Mucosa of stomach (tissue), 1 donor: ENCODE results near the gene TUBB1.

ENCODE experiments used
- H3K27me3 ChIP-seq: one replicate; pipeline ENCODE4 v1.7.0; 2013; ENCODE audit warnings: mild to moderate bottlenecking, low read length; ENCODE audit not compliant: control insufficient read depth, insufficient read depth
- H3K36me3 ChIP-seq: one replicate; pipeline ENCODE4 v1.7.0; 2013; ENCODE audit warnings: low read length; ENCODE audit not compliant: control insufficient read depth, insufficient read depth
- H3K4me1 ChIP-seq: one replicate; pipeline ENCODE4 v1.7.0; 2013; ENCODE audit warnings: mild to moderate bottlenecking, low read length; ENCODE audit not compliant: control insufficient read depth, insufficient read depth
- H3K4me3 ChIP-seq: one replicate; pipeline ENCODE4 v1.7.0; 2013; ENCODE audit warnings: low read length
- H3K9ac ChIP-seq: one replicate; pipeline ENCODE4 v1.7.0; 2013; ENCODE audit warnings: mild to moderate bottlenecking, low read length, moderate library complexity
- H3K9me3 ChIP-seq: one replicate; pipeline ENCODE4 v1.7.0; 2013; ENCODE audit warnings: mild to moderate bottlenecking, low read length, moderate library complexity; ENCODE audit not compliant: control insufficient read depth
- donor health status: Pancreatic carcinoma.

Gene TUBB1

GRCh38 chr20:59020938-59021551 lies 1.8 kb downstream of the TUBB1 start:
- H3K27me3 ChIP-seq = no peaks in the 10 kb centered on the region
- H3K9ac ChIP-seq = no peak overlapping the region
- H3K9me3 ChIP-seq = no peaks in the 10 kb centered on the region

DNA sequence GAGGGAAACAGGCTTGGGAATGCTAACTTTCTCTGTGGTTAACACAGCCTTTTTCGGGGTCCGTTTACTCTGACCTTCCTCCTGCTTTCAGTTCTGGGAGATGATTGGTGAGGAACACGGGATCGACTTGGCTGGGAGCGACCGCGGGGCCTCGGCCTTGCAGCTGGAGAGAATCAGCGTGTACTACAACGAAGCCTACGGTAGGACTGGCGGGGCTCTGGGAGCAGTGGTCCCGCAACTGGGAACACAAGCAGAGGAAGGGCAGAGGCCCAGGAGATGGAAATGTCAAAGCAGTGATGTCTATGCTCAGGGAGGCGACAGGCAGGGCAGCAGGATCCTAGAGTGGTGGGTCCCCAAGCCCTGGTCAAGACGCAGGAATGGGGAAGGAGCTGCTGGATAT lies 3.5 kb downstream of the TUBB1 start:
- Histone ChIP-seq H3K9ac (no peak overlapping the region), H3K4me1 (no peaks in the 10 kb centered on the region), H3K4me3 (no peak overlapping the region), H3K36me3 (no peaks in the 10 kb centered on the region), H3K27me3 (no peaks in the 10 kb centered on the region), H3K9me3 (no peaks in the 10 kb centered on the region)

More at GRCh38 chr20:59020938-59021551, 1.8 kb downstream of the TUBB1 start:
- no peaks in the 10 kb centered on the region for H3K4me1 ChIP-seq
- H3K4me3 ChIP-seq = no peak overlapping the region
- H3K36me3 ChIP-seq = no peaks in the 10 kb centered on the region

- Histone ChIP-seq H3K9ac (no peak overlapping the region), H3K9me3 (no peaks in the 10 kb centered on the region), H3K27me3 (no peaks in the 10 kb centered on the region), H3K36me3 (no peaks in the 10 kb centered on the region), H3K4me1 (no peaks in the 10 kb centered on the region), H3K4me3 (no peak overlapping the region)
Observed at GRCh38 chr20:59023616-59024015, 4.4 kb downstream of the TUBB1 start.

- Histone ChIP-seq H3K9me3 (no peaks in the 10 kb centered on the region), H3K27me3 (no peaks in the 10 kb centered on the region), H3K4me3 (no peak overlapping the region), H3K36me3 (no peaks in the 10 kb centered on the region), H3K4me1 (peaks cover 3% of the 10 kb centered on the region), H3K9ac (no peak overlapping the region)
Observed at GRCh38 chr20:59024111-59024530, 4.9 kb downstream of the TUBB1 start.

GRCh38 chr20:59025086-59025485 lies 5.9 kb downstream of the TUBB1 start:
- no peak overlapping the region for H3K9ac ChIP-seq
- no peak overlapping the region for H3K4me3 ChIP-seq
- no peaks in the 10 kb centered on the region for H3K36me3 ChIP-seq
- peaks cover 10% of the 10 kb centered on the region for H3K4me1 ChIP-seq
- H3K27me3 ChIP-seq = no peaks in the 10 kb centered on the region
- H3K9me3 ChIP-seq = no peaks in the 10 kb centered on the region

- H3K9ac ChIP-seq = no peak overlapping the region
- H3K9me3 ChIP-seq = no peaks in the 10 kb centered on the region
- H3K27me3 ChIP-seq = no peaks in the 10 kb centered on the region
- no peak overlapping the region for H3K4me3 ChIP-seq
- no peaks in the 10 kb centered on the region for H3K36me3 ChIP-seq
- H3K4me1 ChIP-seq = peaks cover 10% of the 10 kb centered on the region
Observed at GRCh38 chr20:59025511-59025910, 6.3 kb downstream of the TUBB1 start.

- Histone ChIP-seq H3K9me3 (no peaks in the 10 kb centered on the region), H3K4me3 (no peak overlapping the region), H3K4me1 (peaks cover 20% of the 10 kb centered on the region), H3K27me3 (no peaks in the 10 kb centered on the region), H3K9ac (no peak overlapping the region), H3K36me3 (no peaks in the 10 kb centered on the region)
Observed at GRCh38 chr20:59026904-59027740, 7.9 kb downstream of the TUBB1 start.

DNA sequence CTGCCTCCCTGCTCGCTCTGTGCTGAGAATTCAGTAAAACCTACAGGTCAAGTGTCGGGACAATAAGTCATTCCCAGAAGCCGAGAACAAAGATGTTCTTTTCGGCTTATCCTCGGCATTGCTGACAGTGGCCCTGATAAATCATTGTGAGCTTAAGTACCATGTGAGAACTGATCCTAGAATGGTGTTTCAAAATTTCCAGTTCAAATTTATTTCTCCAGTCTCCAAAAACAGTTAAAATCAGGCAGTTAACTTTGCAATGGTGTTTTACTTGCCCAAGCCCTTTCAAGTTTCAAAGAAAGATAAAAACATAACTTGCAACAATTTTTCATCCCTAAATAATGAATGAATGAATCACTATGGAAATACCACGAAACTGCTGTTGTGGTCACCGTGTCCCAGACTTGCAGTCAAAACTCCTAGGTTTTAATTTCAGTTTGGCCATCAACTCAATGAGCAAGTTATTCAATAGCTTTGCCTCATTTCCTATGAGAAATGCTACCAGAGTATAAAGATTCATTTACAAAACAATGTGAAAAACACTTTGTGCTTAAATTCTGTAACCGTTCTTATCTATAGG lies 8.6 kb downstream of the TUBB1 start:
- Histone ChIP-seq H3K36me3 (no peaks in the 10 kb centered on the region), H3K4me3 (no peak overlapping the region), H3K9me3 (no peaks in the 10 kb centered on the region), H3K4me1 (peaks cover 22% of the 10 kb centered on the region), H3K9ac (no peak overlapping the region), H3K27me3 (no peaks in the 10 kb centered on the region)

GRCh38 chr20:59028812-59029211 lies 9.6 kb downstream of the TUBB1 start:
- Histone ChIP-seq H3K36me3 (no peaks in the 10 kb centered on the region), H3K4me3 (no peak overlapping the region), H3K4me1 (peaks cover 25% of the 10 kb centered on the region), H3K27me3 (no peaks in the 10 kb centered on the region), H3K9me3 (no peaks in the 10 kb centered on the region), H3K9ac (peak overlapping the region; percentile 19)

GRCh38 chr20:59030911-59031563 lies 11.8 kb downstream of the TUBB1 start:
- H3K4me1 ChIP-seq = peaks cover 32% of the 10 kb centered on the region
- peak overlapping the region; percentile 78 for H3K9ac ChIP-seq
- H3K36me3 ChIP-seq = peaks cover 10% of the 10 kb centered on the region
- peak overlapping the region; percentile 85 for H3K4me3 ChIP-seq
- H3K9me3 ChIP-seq = no peaks in the 10 kb centered on the region
- H3K27me3 ChIP-seq = no peaks in the 10 kb centered on the region

GRCh38 chr20:59031564-59032022 lies 12.4 kb downstream of the TUBB1 start:
- Histone ChIP-seq H3K9ac (peak overlapping the region; percentile 78), H3K4me1 (peaks cover 32% of the 10 kb centered on the region), H3K36me3 (peaks cover 10% of the 10 kb centered on the region), H3K4me3 (peak overlapping the region; percentile 85), H3K27me3 (no peaks in the 10 kb centered on the region), H3K9me3 (no peaks in the 10 kb centered on the region)
